Ishikawa (cell line): ENCODE measurements around the gene TRIOBP.

ENCODE experiments used
- CEBPB ChIP-seq: IDR thresholded peaks from 2 replicates; pipeline ENCODE4 v1.6.1; 2012
- CREB1 ChIP-seq: IDR thresholded peaks from 2 replicates; pipeline ENCODE4 v1.6.1; 2012; ENCODE audit warnings: low read depth
- EGR1 ChIP-seq: IDR thresholded peaks from 2 replicates; pipeline ENCODE4 v1.6.1; 2012
- EP300 ChIP-seq: IDR thresholded peaks from 2 replicates; pipeline ENCODE4 v1.6.1; 2012; ENCODE audit warnings: borderline replicate concordance
- FOXM1 ChIP-seq: IDR thresholded peaks from 2 replicates; pipeline ENCODE4 v1.6.1; 2012; ENCODE audit warnings: low read depth, borderline replicate concordance
- NFIC ChIP-seq: IDR thresholded peaks from 2 replicates; pipeline ENCODE4 v1.6.1; 2012
- RAD21 ChIP-seq: IDR thresholded peaks from 2 replicates; pipeline ENCODE4 v1.6.1; 2012; ENCODE audit warnings: low read depth
- TAF1 ChIP-seq: IDR thresholded peaks from 2 replicates; pipeline ENCODE4 v1.6.1; 2012; ENCODE audit warnings: low read depth, mild to moderate bottlenecking
- TCF12 ChIP-seq: IDR thresholded peaks from 2 replicates; pipeline ENCODE4 v1.6.1; 2012; ENCODE audit warnings: low read depth
- TEAD4 ChIP-seq: IDR thresholded peaks from 2 replicates; pipeline ENCODE4 v1.6.1; 2012
- USF1 ChIP-seq: IDR thresholded peaks from 2 replicates; pipeline ENCODE4 v1.6.1; 2012
- YY1 ChIP-seq: IDR thresholded peaks from 2 replicates; pipeline ENCODE4 v1.6.1; 2012; ENCODE audit warnings: low read depth
- TF ChIP-seq, protein P1 (sequence below): IDR thresholded peaks from 2 replicates; pipeline ENCODE4 v1.6.1; 2012; ENCODE audit warnings: low read depth, mild to moderate bottlenecking
- TF ChIP-seq, protein P2 (sequence below): IDR thresholded peaks from 2 replicates; pipeline ENCODE4 v1.6.1; 2012

- no peak for TF ChIP-seq EP300
- TF ChIP-seq RAD21, result no peak
- TF ChIP-seq FOXM1, result no peak
- TF ChIP-seq CEBPB, result no peak
- TF ChIP-seq YY1, result no peak
- no peak for TF ChIP-seq USF1
- no peak for TF ChIP-seq CREB1
- TF ChIP-seq, protein P1, sequence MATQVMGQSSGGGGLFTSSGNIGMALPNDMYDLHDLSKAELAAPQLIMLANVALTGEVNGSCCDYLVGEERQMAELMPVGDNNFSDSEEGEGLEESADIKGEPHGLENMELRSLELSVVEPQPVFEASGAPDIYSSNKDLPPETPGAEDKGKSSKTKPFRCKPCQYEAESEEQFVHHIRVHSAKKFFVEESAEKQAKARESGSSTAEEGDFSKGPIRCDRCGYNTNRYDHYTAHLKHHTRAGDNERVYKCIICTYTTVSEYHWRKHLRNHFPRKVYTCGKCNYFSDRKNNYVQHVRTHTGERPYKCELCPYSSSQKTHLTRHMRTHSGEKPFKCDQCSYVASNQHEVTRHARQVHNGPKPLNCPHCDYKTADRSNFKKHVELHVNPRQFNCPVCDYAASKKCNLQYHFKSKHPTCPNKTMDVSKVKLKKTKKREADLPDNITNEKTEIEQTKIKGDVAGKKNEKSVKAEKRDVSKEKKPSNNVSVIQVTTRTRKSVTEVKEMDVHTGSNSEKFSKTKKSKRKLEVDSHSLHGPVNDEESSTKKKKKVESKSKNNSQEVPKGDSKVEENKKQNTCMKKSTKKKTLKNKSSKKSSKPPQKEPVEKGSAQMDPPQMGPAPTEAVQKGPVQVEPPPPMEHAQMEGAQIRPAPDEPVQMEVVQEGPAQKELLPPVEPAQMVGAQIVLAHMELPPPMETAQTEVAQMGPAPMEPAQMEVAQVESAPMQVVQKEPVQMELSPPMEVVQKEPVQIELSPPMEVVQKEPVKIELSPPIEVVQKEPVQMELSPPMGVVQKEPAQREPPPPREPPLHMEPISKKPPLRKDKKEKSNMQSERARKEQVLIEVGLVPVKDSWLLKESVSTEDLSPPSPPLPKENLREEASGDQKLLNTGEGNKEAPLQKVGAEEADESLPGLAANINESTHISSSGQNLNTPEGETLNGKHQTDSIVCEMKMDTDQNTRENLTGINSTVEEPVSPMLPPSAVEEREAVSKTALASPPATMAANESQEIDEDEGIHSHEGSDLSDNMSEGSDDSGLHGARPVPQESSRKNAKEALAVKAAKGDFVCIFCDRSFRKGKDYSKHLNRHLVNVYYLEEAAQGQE, result no peak
- TF ChIP-seq TAF1, result no peak
- TF ChIP-seq, protein P2, sequence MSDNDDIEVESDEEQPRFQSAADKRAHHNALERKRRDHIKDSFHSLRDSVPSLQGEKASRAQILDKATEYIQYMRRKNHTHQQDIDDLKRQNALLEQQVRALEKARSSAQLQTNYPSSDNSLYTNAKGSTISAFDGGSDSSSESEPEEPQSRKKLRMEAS, result no peak
- no peak for TF ChIP-seq NFIC
- TF ChIP-seq EGR1, result no peak
- no peak for TF ChIP-seq TEAD4
- TF ChIP-seq TCF12, result no peak
Measured at GRCh38 chr22:37654563-37655251, 42.1 kb upstream of the TRIOBP start.
